ENCODE results near the gene SLC6A3.

Gene SLC6A3

GRCh38 chr5:1485579-1486118 lies 40.4 kb upstream of the SLC6A3 start:
- Histone ChIP-seq H3K27ac (replicated peaks) (no peak overlapping the region), H3K27me3 (ENCODE audit: insufficient read depth, poor library complexity, severe bottlenecking) (no peaks in the 10 kb centered on the region), H3K4me3 (replicated peaks; ENCODE audit: insufficient read depth, low read length) (no peak overlapping the region)
- DNase-seq (ENCODE audit: low read depth in 1 of 2, low spot score in 1 of 2) = no peak
- TF ChIP-seq GABPA (IDR thresholded peaks at IDR 0.05; ENCODE audit: low read depth) (no peak), REST (IDR thresholded peaks at IDR 0.05; ENCODE audit: insufficient replicate concordance, low read depth) (no peak), SPI1 (IDR thresholded peaks at IDR 0.05; ENCODE audit: borderline replicate concordance, low read depth) (no peak), CTCF (IDR thresholded peaks at IDR 0.05; ENCODE audit: insufficient read depth, low read length) (no peak), POLR2AphosphoS5 (IDR thresholded peaks at IDR 0.05; ENCODE audit: low read depth) (no peak)

GRCh38 chr5:1484730-1485578 lies 39.7 kb upstream of the SLC6A3 start:
- TF ChIP-seq SPI1 (IDR thresholded peaks at IDR 0.05; ENCODE audit: borderline replicate concordance, low read depth) (no peak), REST (IDR thresholded peaks at IDR 0.05; ENCODE audit: insufficient replicate concordance, low read depth) (no peak), POLR2AphosphoS5 (IDR thresholded peaks at IDR 0.05; ENCODE audit: low read depth) (no peak), GABPA (IDR thresholded peaks at IDR 0.05; ENCODE audit: low read depth) (no peak), CTCF (IDR thresholded peaks at IDR 0.05; ENCODE audit: insufficient read depth, low read length) (no peak)
- no peak for DNase-seq (ENCODE audit: low read depth in 1 of 2, low spot score in 1 of 2)
- H3K27me3 ChIP-seq (ENCODE audit: insufficient read depth, poor library complexity, severe bottlenecking) = no peaks in the 10 kb centered on the region
- H3K4me3 ChIP-seq (replicated peaks; ENCODE audit: insufficient read depth, low read length) = no peak overlapping the region
- H3K27ac ChIP-seq (replicated peaks) = no peak overlapping the region

GRCh38 chr5:1483856-1484729 lies 38.9 kb upstream of the SLC6A3 start:
- H3K4me3 ChIP-seq (replicated peaks; ENCODE audit: insufficient read depth, low read length) = no peak overlapping the region
- no peak overlapping the region for H3K27ac ChIP-seq (replicated peaks)
- no peak for DNase-seq (ENCODE audit: low read depth in 1 of 2, low spot score in 1 of 2)
- no peaks in the 10 kb centered on the region for H3K27me3 ChIP-seq (ENCODE audit: insufficient read depth, poor library complexity, severe bottlenecking)
- TF ChIP-seq SPI1 (IDR thresholded peaks at IDR 0.05; ENCODE audit: borderline replicate concordance, low read depth) = no peak
- no peak for TF ChIP-seq POLR2AphosphoS5 (IDR thresholded peaks at IDR 0.05; ENCODE audit: low read depth)
- no peak for TF ChIP-seq GABPA (IDR thresholded peaks at IDR 0.05; ENCODE audit: low read depth)
- no peak for TF ChIP-seq REST (IDR thresholded peaks at IDR 0.05; ENCODE audit: insufficient replicate concordance, low read depth)
- no peak for TF ChIP-seq CTCF (IDR thresholded peaks at IDR 0.05; ENCODE audit: insufficient read depth, low read length)
